ENCODE data around the gene CDC34. TPM values are rescaled to one million over a fixed set of nuclear protein-coding genes. Genes with fewer than 3 reads are reported as not detected.

CDC34 gene
- total and polyA plus RNA-seq, 2 of the 8 experiments (the other 6 are each of a cell fraction or from before 2014, with no cell fraction given): 95.9 to 129 TPM

GRCh38 chr19:541699-542098 is 10.1 kb downstream of the CDC34 start (continued):
- no peak for TF ChIP-seq TAF1 (IDR thresholded peaks at IDR 0.05; ENCODE audit: low read depth, low read length)

Data from H1 (cell line).